NB4 (cell line): ENCODE data around the gene ADAP2.

Source experiments
- CTCF ChIP-seq: IDR thresholded peaks from one replicate; pipeline ENCODE4 v1.5.1; 2012; ENCODE audit warnings: low read depth, low read length
- MAX ChIP-seq: IDR thresholded peaks from 2 replicates; pipeline ENCODE4 v1.6.1; 2011; ENCODE audit warnings: low read depth, low read length
- MYC ChIP-seq: IDR thresholded peaks from 2 replicates; pipeline ENCODE4 v1.6.1; 2011; ENCODE audit warnings: low read depth, low read length
- POLR2A ChIP-seq: IDR thresholded peaks from 2 replicates; pipeline ENCODE4 v1.6.1; 2011; ENCODE audit warnings: mild to moderate bottlenecking; ENCODE audit not compliant: insufficient read length; ENCODE audit errors: extremely low read depth

- no peak for TF ChIP-seq CTCF
- no peak for TF ChIP-seq POLR2A
- TF ChIP-seq MYC, result no peak
- TF ChIP-seq MAX, result no peak
Observed at GRCh38 chr17:30928584-30928983, 6.8 kb downstream of the ADAP2 start.
